Endothelial cell of umbilical vein (primary cell): Measurements from ENCODE around the gene COL6A3. TPM values are rescaled to one million over a fixed set of nuclear protein-coding genes. Genes with fewer than 3 reads are reported as not detected.

Experiments
- BruUV-seq: library from RNA; stranded (reverse); fragments of 400-500 nt; replicated peaks from 2 replicates; lab custom pipeline; 2021; lab: Mats Ljungman, UMichigan
- CTCF ChIA-PET: fragments of 300-600, 350-600 bp; sonication (Branson Sonifier 250); formaldehyde crosslinking; loops from one replicate; lab custom pipeline; 2021; ENCODE audit warnings: antibody characterized with exemption, inconsistent platforms; lab: Charles Lee
- POLR2A ChIA-PET: fragments of 300-600, 350-600 bp; sonication (Branson Sonifier 250); formaldehyde crosslinking; loops from one replicate; lab custom pipeline; 2021; ENCODE audit warnings: antibody characterized with exemption, inconsistent platforms; lab: Charles Lee
- DNase-seq: peaks from one replicate; pipeline ENCODE4 v3.0.0-alpha.2; 2011; ENCODE audit warnings: low read depth, low spot score
- FAIRE-seq: peaks from 2 replicates; lab custom pipeline; 2011; peaks lifted over from hg19 to GRCh38; lab: Jason Lieb, UNC
- H2AFZ ChIP-seq: 2 replicates; pipeline ENCODE4 v1.6.0; 2012; ENCODE audit warnings: low read depth, low read length, control low read depth, inconsistent platforms
- H3K27ac ChIP-seq: 2 replicates; pipeline ENCODE4 v1.5.1; 2011; ENCODE audit warnings: low read depth, mild to moderate bottlenecking, control low read depth, low read length, moderate library complexity; ENCODE audit not compliant: insufficient read depth
- H3K27me3 ChIP-seq, 2 experiments: 2 replicates each; pipeline versions ENCODE4 v1.6.0 to v1.6.1; 2011; ENCODE audit warnings: low read length in 2 of 2, mixed read lengths in 1 of 2; ENCODE audit not compliant: control insufficient read depth in 2 of 2, insufficient read depth in 2 of 2
- H3K36me3 ChIP-seq, 2 experiments: 2 replicates in 1 of 2; 3 replicates in 1 of 2; pipeline ENCODE4 v1.5.1; 2011; ENCODE audit warnings: low read length in 2 of 2, mild to moderate bottlenecking in 1 of 2, moderate library complexity in 1 of 2; ENCODE audit not compliant: control insufficient read depth in 2 of 2, insufficient read depth in 2 of 2; ENCODE audit errors: extremely low read depth in 1 of 2
- H3K4me1 ChIP-seq: 3 replicates; pipeline ENCODE4 v1.5.1; 2011; ENCODE audit warnings: mild to moderate bottlenecking, low read length; ENCODE audit not compliant: control insufficient read depth, insufficient read depth; ENCODE audit errors: extremely low read depth
- H3K4me2 ChIP-seq: 2 replicates; pipeline ENCODE4 v1.6.1; 2011; ENCODE audit warnings: low read length, control low read depth, mixed read lengths; ENCODE audit not compliant: insufficient read depth
- H3K4me3 ChIP-seq, 3 experiments: fragments of 200-600 bp in 1 of 3; sonication (generic), shearing (Covaris generic) in 1 of 3; replicated peaks in 1 of 3; 2 replicates each; pipeline ENCODE4 v1.5.1; 2011 to 2016; ENCODE audit warnings: control low read depth in 3 of 3, low read length in 3 of 3, mild to moderate bottlenecking in 2 of 3, inconsistent platforms in 1 of 3, low read depth in 1 of 3, moderate library complexity in 1 of 3; ENCODE audit not compliant: insufficient read depth in 1 of 3
- H3K79me2 ChIP-seq: 2 replicates; pipeline ENCODE4 v1.6.0; 2012; ENCODE audit warnings: low read length, inconsistent platforms; ENCODE audit not compliant: control insufficient read depth, insufficient read depth
- H3K9ac ChIP-seq: replicated peaks from 2 replicates; pipeline ENCODE3; 2011; ENCODE audit warnings: low read length, control low read depth; ENCODE audit not compliant: insufficient read depth; ENCODE audit errors: extremely low read depth
- H3K9me1 ChIP-seq: replicated peaks from 3 replicates; pipeline ENCODE4 v1.6.0; 2011; ENCODE audit warnings: mild to moderate bottlenecking, low read length; ENCODE audit not compliant: control insufficient read depth, insufficient read depth; ENCODE audit errors: extremely low read depth
- H3K9me3 ChIP-seq: replicated peaks from 2 replicates; pipeline ENCODE4 v1.5.1; 2012; ENCODE audit warnings: low read length, inconsistent platforms; ENCODE audit not compliant: control insufficient read depth, insufficient read depth
- H4K20me1 ChIP-seq: replicated peaks from 2 replicates; pipeline ENCODE3; 2011; ENCODE audit warnings: mild to moderate bottlenecking, low read length; ENCODE audit not compliant: control insufficient read depth, insufficient read depth; ENCODE audit errors: extremely low read depth
- CTCF ChIP-seq, 2 donors: IDR thresholded peaks; 1 replicate in 1 of 2; 2 replicates in 1 of 2; pipeline ENCODE4 v1.5.1; 2011; ENCODE audit warnings: low read length in 2 of 2, mild to moderate bottlenecking in 2 of 2, moderate library complexity in 2 of 2, control low read depth in 1 of 2, inconsistent platforms in 1 of 2, low read depth in 1 of 2; ENCODE audit not compliant: insufficient read depth in 1 of 2; ENCODE audit errors: extremely low read depth in 1 of 2
- EZH2 ChIP-seq: IDR thresholded peaks from 2 replicates; pipeline ENCODE4 v1.6.1; 2012; ENCODE audit warnings: borderline replicate concordance, low read depth, mild to moderate bottlenecking, moderate library complexity, low read length, inconsistent platforms; ENCODE audit not compliant: severe bottlenecking
- FOS ChIP-seq: IDR thresholded peaks from 2 replicates; pipeline ENCODE4 v1.6.1; 2011; ENCODE audit warnings: mild to moderate bottlenecking, low read length, moderate library complexity, borderline replicate concordance; ENCODE audit not compliant: insufficient read depth
- GATA2 ChIP-seq: IDR thresholded peaks from 2 replicates; pipeline ENCODE4 v1.7.0; 2011; ENCODE audit warnings: low read depth, mild to moderate bottlenecking, moderate library complexity, mixed read lengths, low read length; ENCODE audit not compliant: insufficient read length, insufficient read depth
- JUN ChIP-seq: IDR thresholded peaks from 2 replicates; pipeline ENCODE4 v1.6.1; 2011; ENCODE audit warnings: borderline replicate concordance, low read depth; ENCODE audit not compliant: insufficient read length, insufficient read depth
- MAX ChIP-seq: IDR thresholded peaks from 2 replicates; pipeline ENCODE4 v1.6.1; 2011; ENCODE audit not compliant: insufficient read depth, insufficient read length
- MYC ChIP-seq: IDR thresholded peaks from one replicate; pipeline ENCODE4 v1.6.1; 2011; ENCODE audit warnings: mild to moderate bottlenecking, low read depth, low read length
- POLR2A ChIP-seq: IDR thresholded peaks from 2 replicates; pipeline ENCODE4 v1.6.1; 2012; ENCODE audit warnings: low read depth, mild to moderate bottlenecking, control low read depth, low read length
- POLR2AphosphoS5 ChIP-seq: IDR thresholded peaks from 2 replicates; pipeline ENCODE4 v1.6.1; 2012; ENCODE audit warnings: low read depth, mild to moderate bottlenecking, control low read depth, low read length, moderate library complexity; ENCODE audit not compliant: insufficient read depth
- dilution Hi-C: fragments of 300-500 bp; cut with MboI; formaldehyde crosslinking; loops from one replicate; pipeline ENCODE4 v1.15.0; 2019; ENCODE audit warnings: low sequenced_read_pairs; ENCODE audit not compliant: extremely low pct_ligation_motif_present
- intact Hi-C: fragments of 100-400 bp; cut with micrococcal nuclease; formaldehyde crosslinking; loops from one replicate; pipeline ENCODE4 v1.10.0; 2022
- polyA plus RNA-seq, 4 experiments: library from polyadenylated mRNA; depleted of rRNA in 3 of 4; stranded (reverse) in 3 of 4; unstranded in 1 of 4; fragments of >200 nt; gene quantifications; 2 replicates each; pipeline versions ENCODE4 v1.2.1 to v1.2.3, GENCODE V29; 2011 to 2012; ENCODE audit warnings: missing spikeins in 1 of 4
- total RNA-seq: library from RNA; stranded (reverse); gene quantifications from 2 replicates; pipeline ENCODE4 v1.2.3, GENCODE V29; 2021

The COL6A3 gene
- total and polyA plus RNA-seq, 2 donors (not counting 3 experiments of a cell fraction or from before 2014, with no cell fraction given) = 0.03 TPM; not detected in 1

GRCh38 chr2:237447496-237447895, 33.5 kb upstream of the COL6A3 start:
- no TSS peak for BruUV-seq
- H3K4me2 ChIP-seq = no peak overlapping the region
- dilution Hi-C loops = no loop called here
- no peak overlapping the region for H3K4me3 ChIP-seq
- intact Hi-C loops = no loop called here
- H3K36me3 ChIP-seq = no peaks in the 10 kb centered on the region
- ChIA-PET POLR2A (no interaction called here), CTCF (interaction anchor here (1.1 to 2.4 kb wide), 2 partner anchors 23 to 25 kb away, joined by 3 to 17 read pairs; no protein-coding TSS in a partner anchor)
- no peak overlapping the region for H3K9ac ChIP-seq
- DNase-seq = no peak
- no peaks in the 10 kb centered on the region for H3K79me2 ChIP-seq
- no peaks in the 10 kb centered on the region for H3K9me3 ChIP-seq
- no peak overlapping the region for H3K27ac ChIP-seq
- H3K4me1 ChIP-seq = peaks cover 11% of the 10 kb centered on the region
- H2AFZ ChIP-seq = no peak overlapping the region
- FAIRE-seq = no peak
- no peak for TF ChIP-seq MAX
- TF ChIP-seq CTCF (IDR thresholded peaks at IDR 0.05; ENCODE audit: extremely low read depth in 1 of 2, insufficient read depth in 1 of 2, low read depth in 1 of 2, low read length in 2 of 2) = no peak
- TF ChIP-seq JUN = no peak
- TF ChIP-seq FOS = no peak
- no peak for TF ChIP-seq GATA2
- TF ChIP-seq EZH2 = no peak
- no peak for TF ChIP-seq POLR2A
- no peak for TF ChIP-seq MYC
- TF ChIP-seq POLR2AphosphoS5 = no peak
- H3K9me1 ChIP-seq = no peaks in the 10 kb centered on the region
- H3K27me3 ChIP-seq = peaks cover 52 to 55% of the 10 kb centered on the region in 2 experiments
- no peaks in the 10 kb centered on the region for H4K20me1 ChIP-seq
